ENCODE measurements around the gene UGT1A9. TPM values are rescaled to one million over a fixed set of nuclear protein-coding genes. Genes with fewer than 3 reads are reported as not detected.

UGT1A9 gene
- total RNA-seq, 1 experiment from 2014 or later, result not detected

DNA sequence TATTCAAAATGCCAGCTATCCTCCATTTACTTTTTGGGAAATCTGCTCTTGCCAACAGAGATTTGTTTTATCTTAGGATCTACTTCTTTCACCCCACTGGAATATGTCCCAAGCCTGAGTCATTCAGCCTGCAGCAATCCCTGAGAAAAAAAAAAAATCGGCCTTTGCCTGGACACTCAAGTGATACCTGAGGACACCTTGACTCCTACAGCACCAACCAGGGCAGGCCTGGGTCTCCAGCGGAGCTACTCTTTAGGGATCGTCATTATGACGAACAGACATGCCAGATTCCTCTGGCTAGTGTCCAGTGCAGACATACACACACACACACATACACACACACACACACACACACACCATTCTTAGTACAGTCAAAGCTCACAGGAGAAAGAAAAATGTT, 18.7 kb downstream of the UGT1A9 start:
- Histone ChIP-seq H3K9me3 (ENCODE audit: control insufficient read depth, low read depth, low read length) (no peaks in the 10 kb centered on the region), H2AFZ (ENCODE audit: low read length) (no peak overlapping the region), H3K79me2 (ENCODE audit: insufficient read depth, low read length) (no peaks in the 10 kb centered on the region), H4K5ac (ENCODE audit: insufficient read length, low read depth, low read length) (no peak overlapping the region), H3K14ac (ENCODE audit: insufficient read depth, low read length) (no peak overlapping the region), H3K23ac (ENCODE audit: insufficient read length, low read depth, low read length) (no peak overlapping the region), H4K20me1 (ENCODE audit: control insufficient read depth, insufficient read depth, insufficient read length) (no peaks in the 10 kb centered on the region), H3K27ac (ENCODE audit: insufficient read length, low read depth, low read length) (no peak overlapping the region), H2BK120ac (ENCODE audit: low read depth, low read length, poor library complexity, severe bottlenecking) (peak overlapping the region; percentile 49), H3K23me2 (ENCODE audit: insufficient read length, low read depth, low read length, poor library complexity, severe bottlenecking) (no peaks in the 10 kb centered on the region), H3K9ac (ENCODE audit: extremely low read depth, insufficient read length, low read length) (no peak overlapping the region), H3K4me2 (ENCODE audit: insufficient read depth, insufficient read length, low read length) (no peak overlapping the region), H3K79me1 (ENCODE audit: insufficient read depth, low read depth, low read length, poor library complexity, severe bottlenecking) (no peaks in the 10 kb centered on the region), H3K56ac (ENCODE audit: insufficient read length, low read depth, low read length) (no peak overlapping the region), H2AK5ac (ENCODE audit: insufficient read length, low read length) (no peak overlapping the region), H3K4ac (ENCODE audit: low read depth, low read length) (no peak overlapping the region), H3K4me1 (ENCODE audit: insufficient read depth, low read length) (peaks cover 3% of the 10 kb centered on the region; the same call in 1 of the 2 replicates), H2BK15ac (ENCODE audit: low read depth, low read length) (no peak overlapping the region), H3K18ac (ENCODE audit: insufficient read length, low read depth, low read length) (no peak overlapping the region), H2BK12ac (ENCODE audit: insufficient read length, low read depth, low read length) (no peak overlapping the region), H2BK5ac (ENCODE audit: insufficient read length, low read length) (no peak overlapping the region), H3K27me3 (ENCODE audit: insufficient read depth, low read length) (no peaks in the 10 kb centered on the region), H2BK20ac (ENCODE audit: low read depth, low read length, poor library complexity, severe bottlenecking) (no peak overlapping the region), H4K91ac (ENCODE audit: insufficient read length, low read depth, low read length) (no peak overlapping the region), H3T11ph (ENCODE audit: low read length) (no peak overlapping the region), H4K8ac (replicated peaks; ENCODE audit: insufficient read length, low read depth, low read length) (no peak overlapping the region)
- Mint-ChIP-seq H3K4me3 (no peak overlapping the region), H3K4me1 (peaks cover 24 to 29% of the 10 kb centered on the region in 2 experiments), H3K27ac (no peak overlapping the region), H3K27me3 (ENCODE audit: low read depth) (no peaks in the 10 kb centered on the region; the same call in 1 of the 2 replicates), H3K36me3 (ENCODE audit: insufficient read depth in 1 of 3, low read depth in 3 of 3) (no peaks in the 10 kb centered on the region; a peak in 1 of 7 replicates), H3K9me3 (no peaks in the 10 kb centered on the region; a peak in 2 of 5 replicates)
- DNase-seq, result no peak
- TF ChIP-seq, protein P1, sequence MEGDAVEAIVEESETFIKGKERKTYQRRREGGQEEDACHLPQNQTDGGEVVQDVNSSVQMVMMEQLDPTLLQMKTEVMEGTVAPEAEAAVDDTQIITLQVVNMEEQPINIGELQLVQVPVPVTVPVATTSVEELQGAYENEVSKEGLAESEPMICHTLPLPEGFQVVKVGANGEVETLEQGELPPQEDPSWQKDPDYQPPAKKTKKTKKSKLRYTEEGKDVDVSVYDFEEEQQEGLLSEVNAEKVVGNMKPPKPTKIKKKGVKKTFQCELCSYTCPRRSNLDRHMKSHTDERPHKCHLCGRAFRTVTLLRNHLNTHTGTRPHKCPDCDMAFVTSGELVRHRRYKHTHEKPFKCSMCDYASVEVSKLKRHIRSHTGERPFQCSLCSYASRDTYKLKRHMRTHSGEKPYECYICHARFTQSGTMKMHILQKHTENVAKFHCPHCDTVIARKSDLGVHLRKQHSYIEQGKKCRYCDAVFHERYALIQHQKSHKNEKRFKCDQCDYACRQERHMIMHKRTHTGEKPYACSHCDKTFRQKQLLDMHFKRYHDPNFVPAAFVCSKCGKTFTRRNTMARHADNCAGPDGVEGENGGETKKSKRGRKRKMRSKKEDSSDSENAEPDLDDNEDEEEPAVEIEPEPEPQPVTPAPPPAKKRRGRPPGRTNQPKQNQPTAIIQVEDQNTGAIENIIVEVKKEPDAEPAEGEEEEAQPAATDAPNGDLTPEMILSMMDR (conservative IDR thresholded peaks at IDR 0.05), result no peak
- WGBS (ENCODE audit: extremely low coverage, insufficient read length, low lambda C conversion rate), result no CpG with 5 or more reads among the region's 4 CpGs

All from H9 (cell line).